Suprapubic skin (tissue), 4 donors: ENCODE results near the gene CCDC40. TPM values are rescaled to one million over a fixed set of nuclear protein-coding genes. Genes with fewer than 3 reads are reported as not detected.

Experiments used
- DNase-seq, 2 donors: peaks; one replicate each; pipeline ENCODE4 v3.0.0-alpha.2; 2019; ENCODE audit warnings: low spot score in 2 of 2
- H3K27ac ChIP-seq: fragments of 200-600 bp; sonication (generic); one replicate; pipeline ENCODE4 v1.5.1; 2019
- H3K27me3 ChIP-seq: fragments of 200-600 bp; sonication (generic); one replicate; pipeline ENCODE4 v1.5.1; 2019
- H3K36me3 ChIP-seq: fragments of 200-600 bp; sonication (generic); one replicate; pipeline ENCODE4 v1.5.1; 2019
- H3K4me1 ChIP-seq: fragments of 200-600 bp; sonication (generic); one replicate; pipeline ENCODE4 v1.5.1; 2019
- H3K4me3 ChIP-seq: fragments of 200-600 bp; sonication (generic); one replicate; pipeline ENCODE4 v1.5.1; 2019; ENCODE audit warnings: mild to moderate bottlenecking
- H3K9me3 ChIP-seq: fragments of 200-600 bp; sonication (generic); one replicate; pipeline ENCODE4 v1.5.1; 2019
- EP300 ChIP-seq: sonication (generic); formaldehyde crosslinking; IDR thresholded peaks from one replicate; pipeline ENCODE4 v1.6.1; 2017; ENCODE audit warnings: antibody characterized with exemption
- POLR2A ChIP-seq, 2 donors: fragments of 450-650 bp; IDR thresholded peaks; one replicate each; pipeline ENCODE4 v1.6.1; 2017; ENCODE audit warnings: antibody characterized with exemption in 2 of 2, mild to moderate bottlenecking in 2 of 2, moderate library complexity in 2 of 2
- POLR2AphosphoS5 ChIP-seq, 3 donors: sonication (generic); formaldehyde crosslinking; IDR thresholded peaks; one replicate each; pipeline ENCODE4 v1.6.1; 2017; ENCODE audit warnings: antibody characterized with exemption in 3 of 3
- WGBS: methylation state at CpG from one replicate; pipeline ENCODE4 v1.1.5; 2018; 5-methylcytosine and 5-hydroxymethylcytosine counted together
- total RNA-seq, 4 donors: library from RNA; depleted of rRNA; stranded (reverse); fragments of >200 nt; gene quantifications; one replicate each; pipeline ENCODE4 v1.1.0, GENCODE V29; 2016
- TF ChIP-seq, protein P1 (sequence below), 2 donors: fragments of 200-600 bp in 1 of 2; fragments of 450-650 bp in 1 of 2; sonication (generic) in 1 of 2; IDR thresholded peaks; one replicate each; pipeline ENCODE4 v1.5.1; 2016 to 2019; ENCODE audit warnings: antibody characterized with exemption in 2 of 2, mild to moderate bottlenecking in 1 of 2, moderate library complexity in 1 of 2

CCDC40 gene
- total RNA-seq, 4 donors from 2014 or later: 1.2 to 4.4 (median 2.9) TPM

DNA sequence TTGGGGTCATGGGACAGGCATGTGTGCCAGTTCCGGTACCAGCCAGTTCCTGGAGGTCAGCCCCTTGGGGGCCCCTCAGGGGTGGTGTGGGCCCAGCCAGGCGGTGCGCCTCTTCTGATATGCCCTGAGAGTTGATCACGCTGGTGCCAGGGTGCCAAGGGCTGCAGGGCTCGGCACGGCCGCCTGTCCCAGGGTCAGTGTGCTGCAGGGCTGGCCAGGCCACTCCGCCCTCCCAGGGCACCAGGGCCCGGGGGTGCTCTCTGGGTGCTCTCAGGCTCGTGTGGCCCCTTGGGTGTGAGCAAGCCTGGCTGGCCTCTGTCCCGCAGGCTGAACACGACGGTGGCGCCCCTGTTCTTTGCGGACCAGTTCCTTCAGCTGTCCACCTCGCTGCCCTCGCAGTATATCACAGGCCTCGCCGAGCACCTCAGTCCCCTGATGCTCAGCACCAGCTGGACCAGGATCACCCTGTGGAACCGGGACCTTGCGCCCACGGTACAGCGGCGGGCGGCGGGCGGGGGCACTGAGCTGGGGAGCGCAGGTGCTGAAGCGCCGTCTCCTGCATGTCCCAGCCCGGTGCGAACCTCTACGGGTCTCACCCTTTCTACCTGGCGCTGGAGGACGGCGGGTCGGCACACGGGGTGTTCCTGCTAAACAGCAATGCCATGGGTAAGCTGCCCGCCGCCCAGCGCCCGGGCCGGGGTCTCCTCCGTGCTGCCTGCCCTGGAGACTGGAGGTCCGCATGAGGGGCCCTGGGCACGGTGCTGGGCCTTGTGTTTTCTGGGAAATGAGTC lies 71.0 kb downstream of the CCDC40 start:
- peak; percentile 56 to 76 for DNase-seq
- TF ChIP-seq POLR2AphosphoS5 (IDR thresholded peaks at IDR 0.05) (no peak), POLR2A (IDR thresholded peaks at IDR 0.05) (no peak), EP300 (no peak)
- TF ChIP-seq, protein P1, sequence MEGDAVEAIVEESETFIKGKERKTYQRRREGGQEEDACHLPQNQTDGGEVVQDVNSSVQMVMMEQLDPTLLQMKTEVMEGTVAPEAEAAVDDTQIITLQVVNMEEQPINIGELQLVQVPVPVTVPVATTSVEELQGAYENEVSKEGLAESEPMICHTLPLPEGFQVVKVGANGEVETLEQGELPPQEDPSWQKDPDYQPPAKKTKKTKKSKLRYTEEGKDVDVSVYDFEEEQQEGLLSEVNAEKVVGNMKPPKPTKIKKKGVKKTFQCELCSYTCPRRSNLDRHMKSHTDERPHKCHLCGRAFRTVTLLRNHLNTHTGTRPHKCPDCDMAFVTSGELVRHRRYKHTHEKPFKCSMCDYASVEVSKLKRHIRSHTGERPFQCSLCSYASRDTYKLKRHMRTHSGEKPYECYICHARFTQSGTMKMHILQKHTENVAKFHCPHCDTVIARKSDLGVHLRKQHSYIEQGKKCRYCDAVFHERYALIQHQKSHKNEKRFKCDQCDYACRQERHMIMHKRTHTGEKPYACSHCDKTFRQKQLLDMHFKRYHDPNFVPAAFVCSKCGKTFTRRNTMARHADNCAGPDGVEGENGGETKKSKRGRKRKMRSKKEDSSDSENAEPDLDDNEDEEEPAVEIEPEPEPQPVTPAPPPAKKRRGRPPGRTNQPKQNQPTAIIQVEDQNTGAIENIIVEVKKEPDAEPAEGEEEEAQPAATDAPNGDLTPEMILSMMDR (IDR thresholded peaks at IDR 0.05): no peak
- H3K9me3 ChIP-seq: no peaks in the 10 kb centered on the region
- no peak overlapping the region for H3K27ac ChIP-seq
- no peak overlapping the region for H3K4me3 ChIP-seq
- WGBS: 94% methylated on average over 16 of the region's 46 CpGs
- peaks cover 24% of the 10 kb centered on the region for H3K36me3 ChIP-seq
- H3K4me1 ChIP-seq: peaks cover 36% of the 10 kb centered on the region
- H3K27me3 ChIP-seq: no peaks in the 10 kb centered on the region

DNA sequence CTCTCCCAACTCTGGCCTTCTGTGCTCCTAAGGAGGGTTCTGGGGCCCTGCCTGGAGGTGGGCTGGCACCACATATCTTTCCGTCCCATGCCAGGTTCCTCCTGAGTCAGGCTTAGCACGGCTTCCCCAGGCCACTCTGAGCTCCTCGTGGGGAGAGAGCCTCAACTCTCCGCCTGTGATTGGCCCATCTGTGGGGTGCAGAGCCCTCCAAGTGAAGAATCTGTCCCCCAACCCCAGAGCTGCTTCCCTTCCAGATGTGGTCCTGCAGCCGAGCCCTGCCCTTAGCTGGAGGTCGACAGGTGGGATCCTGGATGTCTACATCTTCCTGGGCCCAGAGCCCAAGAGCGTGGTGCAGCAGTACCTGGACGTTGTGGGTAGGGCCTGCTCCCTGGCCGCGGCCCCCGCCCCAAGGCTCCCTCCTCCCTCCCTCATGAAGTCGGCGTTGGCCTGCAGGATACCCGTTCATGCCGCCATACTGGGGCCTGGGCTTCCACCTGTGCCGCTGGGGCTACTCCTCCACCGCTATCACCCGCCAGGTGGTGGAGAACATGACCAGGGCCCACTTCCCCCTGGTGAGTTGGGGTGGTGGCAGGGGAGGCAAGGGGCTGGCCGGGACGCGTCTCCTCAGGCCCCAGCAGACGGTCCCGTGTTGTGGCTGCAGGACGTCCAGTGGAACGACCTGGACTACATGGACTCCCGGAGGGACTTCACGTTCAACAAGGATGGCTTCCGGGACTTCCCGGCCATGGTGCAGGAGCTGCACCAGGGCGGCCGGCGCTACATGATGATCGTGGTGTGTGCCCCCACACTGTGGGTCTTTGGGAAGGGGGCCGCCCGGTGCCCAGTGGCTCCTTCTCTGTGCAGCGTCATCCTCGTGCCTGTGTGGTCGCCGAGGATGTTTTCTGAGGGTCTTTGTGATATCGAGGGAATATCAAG lies 71.9 kb downstream of the CCDC40 start:
- Histone ChIP-seq H3K4me3 (no peak overlapping the region), H3K36me3 (peaks cover 31% of the 10 kb centered on the region), H3K4me1 (peaks cover 28% of the 10 kb centered on the region), H3K27ac (no peak overlapping the region), H3K27me3 (no peaks in the 10 kb centered on the region), H3K9me3 (no peaks in the 10 kb centered on the region)
- TF ChIP-seq POLR2A (IDR thresholded peaks at IDR 0.05) (no peak), POLR2AphosphoS5 (IDR thresholded peaks at IDR 0.05) (no peak), EP300 (no peak)
- TF ChIP-seq, protein P1 (IDR thresholded peaks at IDR 0.05): no peak
- peak; percentile 57 to 76 for DNase-seq
- WGBS: 83% methylated on average over 13 of the region's 40 CpGs

DNA sequence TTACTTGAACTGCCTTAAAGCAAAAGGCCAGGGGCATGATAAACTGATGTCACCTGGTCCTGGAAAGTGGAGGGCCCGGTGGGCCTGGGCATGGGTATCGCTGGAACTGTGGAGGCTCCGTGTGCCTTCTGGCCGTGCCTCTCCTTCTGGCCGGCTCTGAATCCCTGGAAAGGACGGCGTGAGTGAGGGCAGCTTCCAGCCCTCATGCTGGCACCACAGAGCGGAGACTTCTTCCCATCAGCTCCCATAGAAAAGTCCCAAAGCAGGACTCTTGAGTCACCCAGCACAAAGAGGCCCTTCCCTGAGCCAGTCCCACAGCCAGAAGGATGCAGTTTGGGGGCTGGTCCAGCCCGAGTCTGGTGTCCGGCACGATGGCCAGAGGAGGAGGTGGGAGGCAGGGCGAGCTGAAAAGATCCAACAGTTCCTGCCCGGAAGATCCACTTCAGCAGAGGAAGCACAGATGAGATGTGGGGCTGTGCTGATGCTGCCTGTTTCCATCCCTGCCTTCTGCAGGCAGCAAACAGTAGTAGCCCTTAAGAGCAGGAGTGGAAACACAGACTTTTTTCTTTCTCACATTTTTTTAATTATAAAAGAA lies 72.7 kb downstream of the CCDC40 start:
- H3K4me1 ChIP-seq: peaks cover 19% of the 10 kb centered on the region
- H3K9me3 ChIP-seq: no peaks in the 10 kb centered on the region
- 73% methylated on average over 8 of the region's 13 CpGs for WGBS
- no peak overlapping the region for H3K27ac ChIP-seq
- TF ChIP-seq EP300: no peak
- TF ChIP-seq, protein P1 (IDR thresholded peaks at IDR 0.05): no peak
- no peak for TF ChIP-seq POLR2AphosphoS5 (IDR thresholded peaks at IDR 0.05)
- no peak for TF ChIP-seq POLR2A (IDR thresholded peaks at IDR 0.05)
- H3K36me3 ChIP-seq: peaks cover 31% of the 10 kb centered on the region
- DNase-seq: peak; percentile 20 to 46
- no peaks in the 10 kb centered on the region for H3K27me3 ChIP-seq
- H3K4me3 ChIP-seq: no peak overlapping the region

DNA sequence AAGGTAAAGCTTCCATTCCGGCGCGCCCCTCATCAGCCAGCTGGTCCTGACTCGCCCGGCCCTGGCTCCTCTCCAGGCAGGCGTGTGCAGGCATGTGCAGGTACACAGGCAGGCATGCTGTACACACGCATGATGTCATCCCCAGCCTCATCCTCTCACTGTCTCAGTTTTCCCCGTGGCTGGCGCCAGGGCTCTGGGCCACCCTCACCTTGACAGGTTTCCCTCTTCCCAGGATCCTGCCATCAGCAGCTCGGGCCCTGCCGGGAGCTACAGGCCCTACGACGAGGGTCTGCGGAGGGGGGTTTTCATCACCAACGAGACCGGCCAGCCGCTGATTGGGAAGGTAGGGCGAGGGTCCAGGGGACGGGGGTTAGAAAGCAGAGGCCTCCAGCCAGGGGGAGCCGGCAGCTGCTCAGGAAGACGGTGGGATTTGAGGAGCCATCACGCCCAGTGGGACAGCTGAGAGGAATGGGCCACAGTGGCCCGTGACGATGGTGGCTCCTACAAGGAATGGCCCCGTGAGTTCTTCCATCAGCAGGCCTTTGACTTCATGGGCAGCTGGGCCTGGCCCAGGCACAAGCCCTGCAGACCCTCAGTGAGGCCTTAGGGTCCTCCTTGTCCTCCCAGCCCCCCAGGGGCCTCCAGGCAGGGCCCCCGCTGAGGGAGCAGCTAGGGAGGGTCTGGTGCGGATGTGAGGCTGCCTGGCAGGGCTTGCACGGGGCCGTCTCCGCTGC lies 73.4 kb downstream of the CCDC40 start:
- peaks cover 14% of the 10 kb centered on the region for H3K4me1 ChIP-seq
- H3K36me3 ChIP-seq: peaks cover 31% of the 10 kb centered on the region
- H3K27ac ChIP-seq: no peak overlapping the region
- TF ChIP-seq, protein P1 (IDR thresholded peaks at IDR 0.05): no peak
- TF ChIP-seq POLR2AphosphoS5 (IDR thresholded peaks at IDR 0.05) (no peak), POLR2A (IDR thresholded peaks at IDR 0.05) (no peak), EP300 (no peak)
- WGBS: 62% methylated on average over 27 of the region's 30 CpGs
- no peak overlapping the region for H3K4me3 ChIP-seq
- H3K27me3 ChIP-seq: no peaks in the 10 kb centered on the region
- peak; percentile 61 to 76 for DNase-seq
- H3K9me3 ChIP-seq: no peaks in the 10 kb centered on the region
